SU-DHL-6 (cell line): ENCODE measurements around the gene GALNT10.

Experiments
- H2AFZ ChIP-seq: fragments of 200-600 bp; sonication (generic); 2 replicates; pipeline ENCODE4 v1.6.1; 2014; ENCODE audit warnings: low read depth, mild to moderate bottlenecking, moderate library complexity, mixed read lengths, antibody characterized with exemption, low read length; ENCODE audit not compliant: severe bottlenecking
- H3F3A ChIP-seq: fragments of 200-600 bp; shearing (Covaris generic); 2 replicates; pipeline ENCODE4 v1.6.0; 2016; ENCODE audit warnings: antibody characterized with exemption, mild to moderate bottlenecking; ENCODE audit not compliant: insufficient read depth
- H3K27ac ChIP-seq: fragments of 200-600 bp; sonication (generic); 2 replicates; pipeline ENCODE4 v1.5.1; 2016; ENCODE audit warnings: low read depth, mild to moderate bottlenecking, low read length, moderate library complexity, mixed read lengths
- H3K27me3 ChIP-seq: fragments of 200-600 bp; sonication (generic), shearing (Covaris generic); 2 replicates; pipeline ENCODE4 v1.6.0; 2014; ENCODE audit warnings: mild to moderate bottlenecking, low read length
- H3K36me3 ChIP-seq: fragments of 200-600 bp; sonication (generic); 2 replicates; pipeline ENCODE4 v1.6.1; 2014; ENCODE audit warnings: mild to moderate bottlenecking, low read length, mixed read lengths
- H3K4me2 ChIP-seq: fragments of 300-600, 200-600 bp; shearing (Covaris generic), sonication (generic); 2 replicates; pipeline ENCODE4 v1.6.0; 2014; ENCODE audit warnings: low read length, low read depth, mild to moderate bottlenecking; ENCODE audit not compliant: poor library complexity, severe bottlenecking
- H3K4me3 ChIP-seq: fragments of 200-600 bp; sonication (generic); 2 replicates; pipeline ENCODE4 v1.5.1; 2014; ENCODE audit warnings: antibody characterized with exemption, low read length, mild to moderate bottlenecking, mixed read lengths; ENCODE audit not compliant: insufficient read depth, poor library complexity, severe bottlenecking
- H3K79me2 ChIP-seq: fragments of 200-600 bp; sonication (generic); 2 replicates; pipeline ENCODE4 v1.6.1; 2014; ENCODE audit warnings: mild to moderate bottlenecking, low read length, moderate library complexity; ENCODE audit not compliant: insufficient read depth
- H3K9ac ChIP-seq: fragments of 200-600 bp; sonication (generic); 2 replicates; pipeline ENCODE4 v1.7.0; 2014; ENCODE audit warnings: mild to moderate bottlenecking, low read length
- H3K9me2 ChIP-seq: fragments of 200-600 bp; sonication (generic); replicated peaks from 2 replicates; pipeline ENCODE4 v1.6.1; 2014; ENCODE audit warnings: low read length; ENCODE audit not compliant: insufficient read depth
- H3K9me3 ChIP-seq: fragments of 200-600 bp; sonication (generic); 2 replicates; pipeline ENCODE4 v1.6.1; 2014; ENCODE audit warnings: low read length, mixed read lengths; ENCODE audit not compliant: insufficient read depth
- H4K20me1 ChIP-seq: fragments of 200-600 bp; sonication (generic); 2 replicates; pipeline ENCODE4 v1.6.1; 2014; ENCODE audit warnings: low read depth, mild to moderate bottlenecking, antibody characterized with exemption, low read length, moderate library complexity, mixed read lengths
- EZH2phosphoT487 ChIP-seq: fragments of 200-600 bp; sonication (generic), shearing (Covaris generic); conservative IDR thresholded peaks from 2 replicates; pipeline ENCODE4 v1.6.1; 2018; ENCODE audit warnings: mild to moderate bottlenecking, antibody characterized with exemption, low read length, moderate library complexity, mixed read lengths
- TF ChIP-seq, protein P1 (sequence below): fragments of 200-600 bp; sonication (generic); IDR thresholded peaks from one replicate; pipeline ENCODE4 v1.5.1; 2017; ENCODE audit warnings: antibody characterized with exemption, mild to moderate bottlenecking, low read length, moderate library complexity; ENCODE audit not compliant: insufficient read depth, poor library complexity, severe bottlenecking

The GALNT10 gene

DNA sequence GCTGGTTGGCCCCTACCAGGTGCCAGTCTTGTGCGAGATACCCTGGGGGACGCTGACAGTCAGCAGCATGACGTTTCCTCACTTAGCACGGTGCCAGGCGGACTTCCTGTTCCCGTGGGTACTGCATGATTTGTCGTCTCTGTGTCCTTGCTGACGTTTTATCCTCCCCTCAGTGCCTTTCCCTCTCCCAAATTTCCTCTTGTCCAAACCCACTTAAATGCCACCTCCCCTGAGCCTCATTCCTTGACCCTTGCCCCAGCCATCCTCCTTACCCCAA lies 194.6 kb downstream of the GALNT10 start:
- Histone ChIP-seq H3K9me2 (no peaks in the 10 kb centered on the region), H3K4me3 (no peak overlapping the region), H4K20me1 (no peaks in the 10 kb centered on the region), H3F3A (no peaks in the 10 kb centered on the region), H3K36me3 (no peaks in the 10 kb centered on the region), H3K27me3 (no peaks in the 10 kb centered on the region), H2AFZ (peak overlapping the region; percentile 13), H3K27ac (no peak overlapping the region), H3K9ac (no peak overlapping the region), H3K79me2 (no peaks in the 10 kb centered on the region), H3K9me3 (no peaks in the 10 kb centered on the region), H3K4me2 (peak overlapping the region; percentile 16)
- TF ChIP-seq, protein P1, sequence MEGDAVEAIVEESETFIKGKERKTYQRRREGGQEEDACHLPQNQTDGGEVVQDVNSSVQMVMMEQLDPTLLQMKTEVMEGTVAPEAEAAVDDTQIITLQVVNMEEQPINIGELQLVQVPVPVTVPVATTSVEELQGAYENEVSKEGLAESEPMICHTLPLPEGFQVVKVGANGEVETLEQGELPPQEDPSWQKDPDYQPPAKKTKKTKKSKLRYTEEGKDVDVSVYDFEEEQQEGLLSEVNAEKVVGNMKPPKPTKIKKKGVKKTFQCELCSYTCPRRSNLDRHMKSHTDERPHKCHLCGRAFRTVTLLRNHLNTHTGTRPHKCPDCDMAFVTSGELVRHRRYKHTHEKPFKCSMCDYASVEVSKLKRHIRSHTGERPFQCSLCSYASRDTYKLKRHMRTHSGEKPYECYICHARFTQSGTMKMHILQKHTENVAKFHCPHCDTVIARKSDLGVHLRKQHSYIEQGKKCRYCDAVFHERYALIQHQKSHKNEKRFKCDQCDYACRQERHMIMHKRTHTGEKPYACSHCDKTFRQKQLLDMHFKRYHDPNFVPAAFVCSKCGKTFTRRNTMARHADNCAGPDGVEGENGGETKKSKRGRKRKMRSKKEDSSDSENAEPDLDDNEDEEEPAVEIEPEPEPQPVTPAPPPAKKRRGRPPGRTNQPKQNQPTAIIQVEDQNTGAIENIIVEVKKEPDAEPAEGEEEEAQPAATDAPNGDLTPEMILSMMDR, result no peak
- no peak for TF ChIP-seq EZH2phosphoT487

- no peaks in the 10 kb centered on the region for H3F3A ChIP-seq
- no peak overlapping the region for H3K9ac ChIP-seq
- H3K79me2 ChIP-seq, result no peaks in the 10 kb centered on the region
- no peak overlapping the region for H2AFZ ChIP-seq
- no peaks in the 10 kb centered on the region for H3K9me2 ChIP-seq
- no peak overlapping the region for H3K27ac ChIP-seq
- H3K27me3 ChIP-seq, result no peaks in the 10 kb centered on the region
- no peak overlapping the region for H3K4me3 ChIP-seq
- H3K4me2 ChIP-seq, result no peak overlapping the region
- no peak for TF ChIP-seq EZH2phosphoT487
- TF ChIP-seq, protein P1, result no peak
- no peaks in the 10 kb centered on the region for H3K9me3 ChIP-seq
- no peaks in the 10 kb centered on the region for H4K20me1 ChIP-seq
- no peaks in the 10 kb centered on the region for H3K36me3 ChIP-seq
These were observed 196.6 kb downstream of the GALNT10 start for GRCh38 chr5:154386952-154387629.

DNA sequence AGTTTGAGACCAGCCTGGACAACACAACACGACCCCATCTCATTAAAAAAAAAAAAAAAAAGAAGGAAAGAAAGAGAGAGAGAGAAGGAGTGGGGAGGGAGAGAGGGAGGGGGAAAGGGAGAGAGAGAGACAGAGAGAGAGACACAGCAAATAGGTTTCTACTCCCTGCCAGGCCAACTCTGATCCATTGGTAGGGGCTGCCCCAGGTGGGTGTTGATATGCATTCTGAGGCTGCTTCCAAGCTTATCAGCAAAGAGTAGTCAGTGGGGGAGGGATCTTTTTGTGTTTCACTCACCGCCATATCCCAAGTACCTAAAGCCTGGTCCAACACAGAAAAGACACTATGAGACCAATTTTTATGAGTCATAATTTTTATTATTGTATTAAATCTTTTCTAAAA lies 198.3 kb downstream of the GALNT10 start:
- H3K9me3 ChIP-seq, result no peaks in the 10 kb centered on the region
- no peaks in the 10 kb centered on the region for H3K79me2 ChIP-seq
- H3K36me3 ChIP-seq, result no peaks in the 10 kb centered on the region
- H3K27me3 ChIP-seq, result no peaks in the 10 kb centered on the region
- no peaks in the 10 kb centered on the region for H4K20me1 ChIP-seq
- no peak for TF ChIP-seq EZH2phosphoT487
- TF ChIP-seq, protein P1, result no peak
- H3K27ac ChIP-seq, result no peak overlapping the region
- no peaks in the 10 kb centered on the region for H3K9me2 ChIP-seq
- H3K4me3 ChIP-seq, result no peak overlapping the region
- H2AFZ ChIP-seq, result no peak overlapping the region
- no peak overlapping the region for H3K4me2 ChIP-seq
- no peaks in the 10 kb centered on the region for H3F3A ChIP-seq
- no peak overlapping the region for H3K9ac ChIP-seq

DNA sequence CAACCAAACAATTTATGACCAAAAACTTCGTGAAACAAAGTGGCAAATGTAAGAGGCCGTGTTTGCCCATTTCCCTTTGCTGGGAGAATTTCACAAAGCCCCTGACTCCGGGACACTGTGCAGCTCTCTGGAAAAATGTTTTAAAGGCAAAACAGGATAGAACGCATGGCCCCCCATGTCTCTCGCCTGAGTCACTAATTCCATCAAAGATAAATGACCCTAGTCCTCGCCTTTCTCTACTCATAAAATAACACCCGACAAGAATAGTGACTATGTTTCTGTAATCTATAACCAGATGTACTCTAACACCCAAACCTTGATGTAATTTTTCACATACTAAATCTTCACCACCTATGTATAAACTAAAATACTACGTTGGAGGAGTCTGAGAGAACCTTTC lies 199.6 kb downstream of the GALNT10 start:
- H3K27ac ChIP-seq, result no peak overlapping the region
- H3K9me3 ChIP-seq, result no peaks in the 10 kb centered on the region
- H3K79me2 ChIP-seq, result no peaks in the 10 kb centered on the region
- TF ChIP-seq EZH2phosphoT487, result no peak
- TF ChIP-seq, protein P1, result no peak
- H3K4me2 ChIP-seq, result no peak overlapping the region
- H3K36me3 ChIP-seq, result no peaks in the 10 kb centered on the region
- no peaks in the 10 kb centered on the region for H3F3A ChIP-seq
- H2AFZ ChIP-seq, result no peak overlapping the region
- H4K20me1 ChIP-seq, result no peaks in the 10 kb centered on the region
- no peaks in the 10 kb centered on the region for H3K27me3 ChIP-seq
- H3K9me2 ChIP-seq, result no peaks in the 10 kb centered on the region
- H3K4me3 ChIP-seq, result no peak overlapping the region
- no peak overlapping the region for H3K9ac ChIP-seq
